Lung (tissue), 12 donors: ENCODE measurements around the gene EXOSC5. TPM values are rescaled to one million over a fixed set of nuclear protein-coding genes. Genes with fewer than 3 reads are reported as not detected.

Experiments used
- ATAC-seq: fragments of 200-7000 bp; cut with Tn5 transposase; one replicate; pipeline ENCODE4 v1.9.1; 2020; ENCODE audit warnings: moderate number of reproducible peaks; ENCODE audit not compliant: insufficient read depth, low FRiP score
- DNase-seq, 3 donors: peaks; one replicate each; pipeline ENCODE4 v3.0.0-alpha.2; 2013 to 2017
- H3K27ac ChIP-seq, 2 donors: one replicate each; pipeline ENCODE4 v1.5.1; 2013; ENCODE audit warnings: mild to moderate bottlenecking in 2 of 2, moderate library complexity in 2 of 2, control low read depth in 1 of 2, inconsistent platforms in 1 of 2, low read depth in 1 of 2, low read length in 1 of 2
- H3K27me3 ChIP-seq, 3 donors: one replicate each; pipeline ENCODE4 v1.5.1; 2013; ENCODE audit warnings: low read length in 2 of 3; ENCODE audit not compliant: control insufficient read depth in 3 of 3, insufficient read depth in 3 of 3
- H3K36me3 ChIP-seq, 4 donors: one replicate each; pipeline ENCODE4 v1.5.1; 2013; ENCODE audit warnings: low read length in 4 of 4, mild to moderate bottlenecking in 1 of 4, moderate library complexity in 1 of 4; ENCODE audit not compliant: control insufficient read depth in 4 of 4, insufficient read depth in 4 of 4
- H3K4me1 ChIP-seq, 5 donors: one replicate each; pipeline ENCODE4 v1.5.1; 2013; ENCODE audit warnings: low read length in 5 of 5, mild to moderate bottlenecking in 2 of 5, moderate library complexity in 1 of 5; ENCODE audit not compliant: control insufficient read depth in 5 of 5, insufficient read depth in 5 of 5
- H3K4me3 ChIP-seq: one replicate; pipeline ENCODE4 v1.5.1; 2013; ENCODE audit warnings: mild to moderate bottlenecking, control low read depth, moderate library complexity
- H3K9ac ChIP-seq, 2 donors: one replicate each; pipeline ENCODE4 v1.5.1; 2013; ENCODE audit warnings: low read length in 2 of 2, control low read depth in 1 of 2; ENCODE audit not compliant: insufficient read depth in 1 of 2
- H3K9me3 ChIP-seq, 4 donors: one replicate each; pipeline ENCODE4 v1.5.1; 2013; ENCODE audit warnings: low read length in 3 of 4, mild to moderate bottlenecking in 1 of 4, moderate library complexity in 1 of 4; ENCODE audit not compliant: control insufficient read depth in 4 of 4, insufficient read depth in 3 of 4
- CTCF ChIP-seq: IDR thresholded peaks from 2 replicates; pipeline ENCODE4 v1.5.1; 2012; ENCODE audit warnings: mild to moderate bottlenecking; ENCODE audit errors: control extremely low read depth, extremely low read depth
- WGBS, 2 donors: extraction: QIAGEN DNeasy Blood & Tissue Kit; methylation state at CpG; one replicate each; pipeline ENCODE4 v1.1.7; 2013; 5-methylcytosine and 5-hydroxymethylcytosine counted together
- polyA plus RNA-seq, 2 donors: library from polyadenylated mRNA; stranded (reverse); fragments of 200-250 nt; gene quantifications; one replicate each; pipeline ENCODE4 v1.2.1, GENCODE V29; 2013
- total RNA-seq, 2 donors: library from RNA; depleted of rRNA in 1 of 2; stranded (reverse); fragments of >200 nt in 1 of 2; gene quantifications; one replicate each; pipeline ENCODE4 v1.2.1, GENCODE V29; 2014 to 2021
- donor health status: control.
- donor health status: control.
- donor health status: Bipolar disorder and iron deficiency.
- donor health status: healthy.
- donor health status: DM: yes; HTN: yes; CAD: no.

Gene EXOSC5
- total and polyA plus RNA-seq, 4 donors = 6.3 to 34.4 (median 27.1) TPM

- no peaks in the 10 kb centered on the region for H3K27me3 ChIP-seq
- ATAC-seq (no peak), DNase-seq (no peak)
- peaks cover 0 to 1% (median 0%) of the 10 kb centered on the region in 4 donors for H3K9me3 ChIP-seq
- no peak within 1 kb of the TSS for H3K4me3 ChIP-seq
- peaks cover 0 to 8% (median 0%) of the 10 kb centered on the region in 5 donors for H3K4me1 ChIP-seq
- H3K27ac ChIP-seq = no peak within 1 kb of the TSS
- H3K36me3 ChIP-seq = peaks cover 0 to 7% (median 1%) of the 10 kb centered on the region in 4 donors
- WGBS, 2 donors = 74 to 88% methylated on average over 7 of the region's 7 CpGs
- no peak for TF ChIP-seq CTCF
- H3K9ac ChIP-seq = no peak within 1 kb of the TSS
Observed at GRCh38 chr19:41442473-41443355, 45.6 kb upstream of the EXOSC5 start, which contains the start of gene ERICH4. Gene ERICH4, plus strand, starts transcription at chr19:41443156. Its CDS starts 14 bp downstream, at chr19:41443170.

- WGBS, 2 donors = 80 to 89% methylated on average over 15 of the region's 15 CpGs
- no peak overlapping the region for H3K4me3 ChIP-seq
- ATAC-seq (no peak), DNase-seq (no peak)
- no peaks in the 10 kb centered on the region for H3K27me3 ChIP-seq
- peaks cover 0 to 8% (median 0%) of the 10 kb centered on the region in 5 donors for H3K4me1 ChIP-seq
- H3K9me3 ChIP-seq = peaks cover 0 to 1% (median 0%) of the 10 kb centered on the region in 4 donors
- H3K9ac ChIP-seq = no peak overlapping the region
- no peak for TF ChIP-seq CTCF
- no peak overlapping the region for H3K27ac ChIP-seq
- peaks cover 0 to 9% (median 4%) of the 10 kb centered on the region in 4 donors for H3K36me3 ChIP-seq
Observed at GRCh38 chr19:41441321-41441945, 44.3 kb upstream of the EXOSC5 start.

GRCh38 chr19:41439441-41440222, 42.5 kb upstream of the EXOSC5 start, which contains the start of gene DMAC2:
Gene DMAC2, minus strand, starts transcription at chr19:41439912. Its CDS starts 13 bp downstream, at chr19:41439899.
- H3K36me3 ChIP-seq = peaks cover 0 to 13% (median 7%) of the 10 kb centered on the region in 4 donors
- H3K4me3 ChIP-seq = peak within 1 kb of the TSS; percentile 81
- peaks cover 0 to 1% (median 0%) of the 10 kb centered on the region in 4 donors for H3K9me3 ChIP-seq
- peak within 1 kb of the TSS; percentile 12 to 87 for H3K9ac ChIP-seq
- DNase-seq (peak; percentile 96 to 99 (median 98)), ATAC-seq (peak; percentile 98)
- TF ChIP-seq CTCF = peak; percentile 61
- peaks cover 0 to 8% (median 0%) of the 10 kb centered on the region in 5 donors for H3K4me1 ChIP-seq
- peak within 1 kb of the TSS; percentile 93 to 98 for H3K27ac ChIP-seq
- H3K27me3 ChIP-seq = no peaks in the 10 kb centered on the region
- WGBS, 2 donors = 0 to 1% methylated on average over 40 of the region's 40 CpGs
